H1 (cell line): Measurements from ENCODE around the gene MIPOL1. TPM values are rescaled to one million over a fixed set of nuclear protein-coding genes. Genes with fewer than 3 reads are reported as not detected.

Source experiments
- CTCF ChIA-PET: fragments of 300-600 bp; sonication (Branson Sonifier 250); formaldehyde crosslinking; loops from one replicate; lab custom pipeline; 2021; ENCODE audit not compliant: partially characterized antibody; lab: Charles Lee
- POLR2A ChIA-PET: fragments of 300-600 bp; sonication (Branson Sonifier 250); formaldehyde crosslinking; loops from one replicate; lab custom pipeline; 2021; ENCODE audit warnings: inconsistent platforms; ENCODE audit not compliant: partially characterized antibody; lab: Charles Lee
- DNase-seq, 2 experiments: peaks; one replicate each; pipeline versions ENCODE4 v3.0.0 to v3.0.0-alpha.2; 2010 to 2022; ENCODE audit warnings: low spot score in 2 of 2, low read depth in 1 of 2, mixed read lengths in 1 of 2
- FAIRE-seq: peaks from 2 replicates; lab custom pipeline; 2011; peaks lifted over from hg19 to GRCh38; lab: Jason Lieb, UNC
- H2AFZ ChIP-seq: 2 replicates; pipeline ENCODE4 v1.8.1; 2012; ENCODE audit warnings: low read length, inconsistent platforms
- H2AK5ac ChIP-seq: 2 replicates; pipeline ENCODE4 v1.6.1; 2013; ENCODE audit warnings: low read depth, low read length
- H2BK120ac ChIP-seq: replicated peaks from 2 replicates; pipeline ENCODE3; 2013; ENCODE audit warnings: low read depth, low read length, inconsistent platforms
- H2BK12ac ChIP-seq: 2 replicates; pipeline ENCODE4 v1.6.1; 2013; ENCODE audit warnings: low read depth, low read length
- H2BK15ac ChIP-seq: 2 replicates; pipeline ENCODE4 v1.6.1; 2013; ENCODE audit warnings: low read length
- H2BK20ac ChIP-seq: 2 replicates; pipeline ENCODE4 v1.6.1; 2013; ENCODE audit warnings: low read length
- H2BK5ac ChIP-seq: 2 replicates; pipeline ENCODE4 v1.6.1; 2013; ENCODE audit warnings: low read depth, low read length
- H3K14ac ChIP-seq: 2 replicates; pipeline ENCODE4 v1.6.1; 2013; ENCODE audit warnings: inconsistent platforms; ENCODE audit not compliant: insufficient read length
- H3K18ac ChIP-seq: 2 replicates; pipeline ENCODE4 v1.6.1; 2013; ENCODE audit warnings: low read length; ENCODE audit errors: extremely low read depth
- H3K23ac ChIP-seq: 2 replicates; pipeline ENCODE4 v1.6.1; 2013; ENCODE audit warnings: inconsistent platforms; ENCODE audit not compliant: insufficient read length
- H3K23me2 ChIP-seq: 2 replicates; pipeline ENCODE4 v1.6.1; 2013; ENCODE audit warnings: low read depth, low read length
- H3K27ac ChIP-seq: 2 replicates; pipeline ENCODE4 v1.6.1; 2011; ENCODE audit warnings: low read depth, low read length, inconsistent platforms
- H3K27me3 ChIP-seq, 4 experiments: replicated peaks in 1 of 4; 1 replicate in 1 of 4; 2 replicates in 3 of 4; pipeline versions ENCODE4 v1.6.1 to v1.8.1; 2011 to 2013; ENCODE audit warnings: low read length in 3 of 4, mild to moderate bottlenecking in 3 of 4, inconsistent platforms in 2 of 4, mixed read lengths in 2 of 4, moderate library complexity in 1 of 4; ENCODE audit not compliant: control insufficient read depth in 3 of 4, insufficient read depth in 3 of 4; ENCODE audit errors: extremely low read depth in 1 of 4
- H3K36me3 ChIP-seq, 4 experiments: 2 replicates each; pipeline versions ENCODE4 v1.6.1 to v1.8.1; 2011 to 2013; ENCODE audit warnings: mild to moderate bottlenecking in 4 of 4, low read length in 3 of 4, moderate library complexity in 2 of 4, control low read depth in 1 of 4, inconsistent platforms in 1 of 4; ENCODE audit not compliant: insufficient read depth in 4 of 4, control insufficient read depth in 2 of 4
- H3K4ac ChIP-seq: replicated peaks from 2 replicates; pipeline ENCODE3; 2013; ENCODE audit warnings: low read length, low read depth, mixed read lengths, inconsistent platforms; ENCODE audit not compliant: insufficient read length
- H3K4me1 ChIP-seq, 4 experiments: replicated peaks in 1 of 4; 1 replicate in 1 of 4; 2 replicates in 3 of 4; pipeline versions ENCODE4 v1.6.1 to v1.8.1; 2011 to 2013; ENCODE audit warnings: low read length in 3 of 4, inconsistent platforms in 2 of 4, mixed read lengths in 1 of 4; ENCODE audit not compliant: insufficient read depth in 4 of 4, control insufficient read depth in 3 of 4
- H3K4me2 ChIP-seq, 2 experiments: 2 replicates each; pipeline versions ENCODE4 v1.6.1 to v1.8.1; 2011 to 2013; ENCODE audit warnings: low read depth in 2 of 2, low read length in 2 of 2, control low read depth in 1 of 2, inconsistent platforms in 1 of 2, mild to moderate bottlenecking in 1 of 2; ENCODE audit not compliant: insufficient read depth in 1 of 2
- H3K4me3 ChIP-seq, 4 experiments: fragments of 200-600, 300-600 bp in 1 of 4; sonication (generic), shearing (Covaris generic), sonication (Bioruptor Twin) in 1 of 4; 2 replicates each; pipeline versions ENCODE4 v1.5.1 to v1.8.1; 2011 to 2016; ENCODE audit warnings: low read length in 4 of 4, low read depth in 3 of 4, control low read depth in 2 of 4, inconsistent platforms in 2 of 4, mild to moderate bottlenecking in 2 of 4, mixed read lengths in 1 of 4, moderate library complexity in 1 of 4; ENCODE audit not compliant: insufficient read depth in 2 of 4; ENCODE audit errors: extremely low read depth in 1 of 4
- H3K56ac ChIP-seq: replicated peaks from 2 replicates; pipeline ENCODE3; 2013; ENCODE audit warnings: low read depth, mild to moderate bottlenecking, mixed read lengths, low read length, inconsistent platforms; ENCODE audit not compliant: insufficient read length
- H3K79me1 ChIP-seq: 2 replicates; pipeline ENCODE4 v1.6.1; 2013; ENCODE audit warnings: low read depth, low read length, control low read depth
- H3K79me2 ChIP-seq, 2 experiments: 2 replicates each; pipeline versions ENCODE4 v1.6.1 to v1.8.1; 2012 to 2013; ENCODE audit warnings: low read length in 2 of 2, mild to moderate bottlenecking in 2 of 2, inconsistent platforms in 1 of 2; ENCODE audit not compliant: insufficient read depth in 2 of 2, control insufficient read depth in 1 of 2
- H3K9ac ChIP-seq, 4 experiments: replicated peaks in 1 of 4; 1 replicate in 1 of 4; 2 replicates in 3 of 4; pipeline versions ENCODE4 v1.6.1 to v1.8.1; 2011 to 2013; ENCODE audit warnings: low read depth in 3 of 4, low read length in 3 of 4, control low read depth in 2 of 4, mild to moderate bottlenecking in 2 of 4, moderate library complexity in 2 of 4, inconsistent platforms in 1 of 4; ENCODE audit errors: extremely low read depth in 1 of 4
- H3K9me3 ChIP-seq, 2 experiments: 2 replicates each; pipeline versions ENCODE4 v1.6.1 to v1.8.1; 2012 to 2013; ENCODE audit warnings: mild to moderate bottlenecking in 2 of 2, moderate library complexity in 2 of 2, control low read depth in 1 of 2, inconsistent platforms in 1 of 2, low read depth in 1 of 2, low read length in 1 of 2, mixed read lengths in 1 of 2; ENCODE audit not compliant: insufficient read depth in 2 of 2
- H4K20me1 ChIP-seq, 2 experiments: replicated peaks in 1 of 2; 2 replicates each; pipeline versions ENCODE3 to v1.8.1; 2011 to 2013; ENCODE audit warnings: inconsistent platforms in 2 of 2, low read length in 2 of 2, mild to moderate bottlenecking in 1 of 2; ENCODE audit not compliant: insufficient read depth in 2 of 2, control insufficient read depth in 1 of 2
- H4K5ac ChIP-seq: 2 replicates; pipeline ENCODE4 v1.6.1; 2013; ENCODE audit warnings: low read length, low read depth, mixed read lengths, inconsistent platforms; ENCODE audit not compliant: insufficient read length
- H4K8ac ChIP-seq: 2 replicates; pipeline ENCODE4 v1.8.0; 2013; ENCODE audit warnings: mild to moderate bottlenecking, moderate library complexity, low read length, inconsistent platforms; ENCODE audit not compliant: insufficient read depth; ENCODE audit errors: extremely low read depth
- H4K91ac ChIP-seq: replicated peaks from 2 replicates; pipeline ENCODE3; 2013; ENCODE audit warnings: low read length, mixed read lengths, inconsistent platforms; ENCODE audit not compliant: insufficient read length
- EZH2 ChIP-seq: fragments of 200-600 bp; sonication (generic); IDR thresholded peaks from 2 replicates; pipeline ENCODE4 v1.7.1; 2012; ENCODE audit warnings: low read depth, mild to moderate bottlenecking, moderate library complexity, low read length, inconsistent platforms; ENCODE audit not compliant: severe bottlenecking
- PHF8 ChIP-seq: fragments of 200-600 bp; sonication (generic); conservative IDR thresholded peaks from 2 replicates; pipeline ENCODE4 v1.7.1; 2012; ENCODE audit warnings: low read depth, mild to moderate bottlenecking, inconsistent platforms, low read length, moderate library complexity
- POU5F1 ChIP-seq: IDR thresholded peaks from 2 replicates; pipeline ENCODE4 v1.6.1; 2011; ENCODE audit warnings: low read depth, mild to moderate bottlenecking, low read length, moderate library complexity
- RXRA ChIP-seq: IDR thresholded peaks from 2 replicates; pipeline ENCODE4 v1.6.1; 2011; ENCODE audit warnings: low read depth, mild to moderate bottlenecking, low read length, moderate library complexity; ENCODE audit not compliant: insufficient read depth
- TAF7 ChIP-seq: optimal IDR thresholded peaks from 2 replicates; pipeline ENCODE3; 2011; ENCODE audit warnings: low read depth, mild to moderate bottlenecking, inconsistent platforms, low read length, moderate library complexity, borderline replicate concordance
- whole genome bisulfite sequencing, 2 experiments: shearing (Covaris generic) in 1 of 2; methylation state at CpG; one replicate each; pipeline versions ENCODE4 v1.1.6 to v1.1.7; 2013 to 2015; ENCODE audit warnings: low lambda C conversion rate in 2 of 2, mixed read lengths in 2 of 2, inconsistent platforms in 1 of 2, low coverage in 1 of 2, missing lambda C conversion rate in 1 of 2; ENCODE audit not compliant: insufficient replicate concordance in 2 of 2, insufficient coverage in 1 of 2, insufficient read length in 1 of 2; ENCODE audit errors: extremely low coverage in 1 of 2, missing lambda C conversion rate in 1 of 2; 5-methylcytosine and 5-hydroxymethylcytosine counted together
- polyA plus RNA-seq, 7 experiments: library from polyadenylated mRNA; depleted of rRNA in 3 of 7; stranded (reverse) in 5 of 7; unstranded in 2 of 7; fragments of >200 nt in 5 of 7; fragments of 200-250 nt in 2 of 7; gene quantifications; 1 replicate in 5 of 7; 2 replicates in 1 of 7; 4 replicates in 1 of 7; pipeline versions ENCODE4 v1.2.1 to v1.2.3, GENCODE V29; 2011 to 2013; ENCODE audit warnings: missing spikeins in 2 of 7, mixed read lengths in 2 of 7
- total RNA-seq: library from RNA; stranded (reverse); fragmentation: NEBNext Ultra II Directional; extraction: Animal tissue kit (Norgen Biotek cat#: 25700); gene quantifications from 2 replicates; pipeline ENCODE4 v1.2.1, GENCODE V29; 2021

MIPOL1 gene
- total and polyA plus RNA-seq, 2 of the 8 experiments (the other 6 are each of a cell fraction or from before 2014, with no cell fraction given), result 2.8 to 23.9 TPM

- no peak overlapping the region for H2BK5ac ChIP-seq
- H2BK20ac ChIP-seq, result no peak overlapping the region
- no peak overlapping the region for H3K23ac ChIP-seq
- WGBS, 2 experiments, result 88% methylated on average over 2 of the region's 2 CpGs; no CpG with 5 or more reads in 1 of the 2 experiments
- no peak overlapping the region for H2AK5ac ChIP-seq
- peaks cover 15 to 20% of the 10 kb centered on the region in 2 experiments for H3K9me3 ChIP-seq
- H3K23me2 ChIP-seq, result peaks cover 3% of the 10 kb centered on the region; the same call in 1 of the 2 replicates
- FAIRE-seq, result no peak
- H4K91ac ChIP-seq, result no peak overlapping the region
- no peaks in the 10 kb centered on the region for H3K27me3 ChIP-seq
- no peak for TF ChIP-seq POU5F1
- no peak for TF ChIP-seq RXRA
- no peak for TF ChIP-seq PHF8
- no peak for TF ChIP-seq EZH2
- no peak for TF ChIP-seq TAF7
- H3K4me3 ChIP-seq, result no peak overlapping the region
- peaks cover 0 to 3% (median 0%) of the 10 kb centered on the region in 4 experiments; a peak in 1 of 7 replicates for H3K4me1 ChIP-seq
- H3K79me1 ChIP-seq, result no peaks in the 10 kb centered on the region
- no peak overlapping the region for H2BK15ac ChIP-seq
- no peak for DNase-seq
- H3K79me2 ChIP-seq, result peaks cover 0 to 70% of the 10 kb centered on the region in 2 experiments; a peak in 3 of 4 replicates
- no peaks in the 10 kb centered on the region for H3K36me3 ChIP-seq
- no peak overlapping the region for H3K4me2 ChIP-seq
- ChIA-PET CTCF (interaction anchor here (0.6 to 1.7 kb wide), 4 partner anchors 12 to 37 kb away, joined by 3 to 6 read pairs (median 3); no protein-coding TSS in a partner anchor), POLR2A (interaction anchor here (1.2 to 1.4 kb wide), 2 partner anchors 8 to 30 kb away, joined by 3 to 5 read pairs; partner anchors contain the start of gene SLC25A21)
- H3K9ac ChIP-seq, result no peak overlapping the region
- no peak overlapping the region for H3K18ac ChIP-seq
- no peak overlapping the region for H3K14ac ChIP-seq
- H4K20me1 ChIP-seq, result peaks cover 0 to 2% of the 10 kb centered on the region in 2 experiments
- no peak overlapping the region for H3K56ac ChIP-seq
- H3K27ac ChIP-seq, result no peak overlapping the region
- no peak overlapping the region for H2BK120ac ChIP-seq
- H2AFZ ChIP-seq, result no peak overlapping the region
- H2BK12ac ChIP-seq, result no peak overlapping the region
- no peak overlapping the region for H3K4ac ChIP-seq
- H4K8ac ChIP-seq, result no peak overlapping the region
- H4K5ac ChIP-seq, result no peak overlapping the region
These were observed 4.5 kb downstream of the MIPOL1 start for GRCh38 chr14:37202265-37202664.
